ENCODE results near the gene SCNN1A. TPM values are rescaled to one million over a fixed set of nuclear protein-coding genes. Genes with fewer than 3 reads are reported as not detected.

Gene SCNN1A
- total and polyA plus RNA-seq, 2 donors (not counting 1 experiment from before 2014, with no cell fraction given), result 0.20 TPM; not detected in 1

DNA sequence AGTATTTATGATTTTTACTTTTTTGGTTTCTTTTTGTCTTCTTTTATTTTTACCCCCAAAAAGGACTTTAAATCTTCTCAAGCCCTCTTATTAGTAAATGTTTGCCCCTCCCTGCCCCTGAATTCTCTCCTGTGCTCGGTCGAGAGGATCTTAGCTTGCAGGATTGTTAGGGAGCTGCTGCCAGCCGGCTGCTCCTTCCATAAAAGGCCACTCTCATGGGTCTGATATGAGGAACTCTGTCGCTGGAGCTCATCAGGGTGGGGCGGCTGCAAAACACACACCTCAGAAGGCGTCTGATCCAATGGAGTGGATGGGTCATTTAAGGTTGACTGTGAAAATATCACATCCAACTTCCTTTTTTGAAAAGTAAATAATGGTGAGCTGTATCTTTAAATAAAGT, 17.1 kb upstream of the SCNN1A start:
- WGBS (ENCODE audit: insufficient coverage), result no CpG with 5 or more reads among the region's 6 CpGs
- peaks cover 26% of the 10 kb centered on the region for H3K27me3 Mint-ChIP-seq

DNA sequence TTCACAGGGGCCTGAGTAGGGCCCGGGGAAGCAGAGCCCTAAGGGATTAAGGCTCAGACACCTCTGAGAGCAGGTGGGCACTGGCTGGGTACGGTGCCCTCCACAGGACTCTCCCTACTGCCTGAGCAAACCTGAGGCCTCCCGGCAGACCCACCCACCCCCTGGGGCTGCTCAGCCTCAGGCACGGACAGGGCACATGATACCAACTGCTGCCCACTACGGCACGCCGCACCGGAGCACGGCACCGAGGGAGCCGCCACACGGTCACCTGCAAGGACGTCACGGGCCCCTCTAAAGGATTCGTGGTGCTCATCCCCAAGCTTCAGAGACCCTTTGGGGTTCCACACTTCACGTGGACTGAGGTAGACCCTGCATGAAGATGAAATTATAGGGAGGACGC, 15.7 kb upstream of the SCNN1A start:
- Mint-ChIP-seq H3K27ac (no peak overlapping the region), H3K27me3 (peaks cover 34% of the 10 kb centered on the region), H3K9me3 (ENCODE audit: insufficient read depth) (no peaks in the 10 kb centered on the region), H3K4me1 (no peaks in the 10 kb centered on the region), H3K4me3 (no peak overlapping the region)
- CTCF ChIA-PET, result no interaction called here
- Histone ChIP-seq H2AFZ (ENCODE audit: insufficient read depth, low read depth, low read length, poor library complexity, severe bottlenecking) (no peak overlapping the region), H4K20me1 (ENCODE audit: control insufficient read depth, insufficient read depth, low read length, poor library complexity, severe bottlenecking) (no peaks in the 10 kb centered on the region), H3K4me2 (replicated peaks; ENCODE audit: low read depth, low read length, poor library complexity, severe bottlenecking) (no peak overlapping the region), H3K27me3 (replicated peaks in 1 of 4; ENCODE audit: control extremely low read depth in 1 of 4, control insufficient read depth in 3 of 4, insufficient read depth in 4 of 4, low read length in 3 of 4) (peaks cover 0 to 14% (median 0%) of the 10 kb centered on the region in 4 experiments), H3K4me3 (ENCODE audit: control extremely low read depth in 1 of 5, extremely low read depth in 1 of 5, insufficient read depth in 1 of 5, low read depth in 2 of 5, low read length in 4 of 5) (no peak overlapping the region), H3K4me1 (ENCODE audit: control insufficient read depth in 2 of 2, insufficient read depth in 2 of 2, low read length in 2 of 2) (no peaks in the 10 kb centered on the region), H3K79me2 (ENCODE audit: control insufficient read depth, insufficient read depth, low read length) (no peaks in the 10 kb centered on the region), H3K27ac (ENCODE audit: low read length in 2 of 2) (no peak overlapping the region), H3K9me3 (ENCODE audit: control extremely low read depth in 1 of 3, control insufficient read depth in 2 of 3, insufficient read depth in 1 of 3, low read length in 2 of 3) (peaks cover 0 to 1% (median 0%) of the 10 kb centered on the region in 3 donors), H3K36me3 (replicated peaks in 1 of 2; ENCODE audit: control extremely low read depth in 1 of 2, control insufficient read depth in 1 of 2, extremely low read depth in 1 of 2, insufficient read depth in 2 of 2, low read length in 1 of 2) (no peaks in the 10 kb centered on the region), H3K9ac (ENCODE audit: low read length) (no peak overlapping the region)
- intact Hi-C loops (cut with micrococcal nuclease), result no loop called here
- POLR2A ChIA-PET, result no interaction called here
- ATAC-seq (ENCODE audit: low read depth), result no peak
- TF ChIP-seq, protein P1, sequence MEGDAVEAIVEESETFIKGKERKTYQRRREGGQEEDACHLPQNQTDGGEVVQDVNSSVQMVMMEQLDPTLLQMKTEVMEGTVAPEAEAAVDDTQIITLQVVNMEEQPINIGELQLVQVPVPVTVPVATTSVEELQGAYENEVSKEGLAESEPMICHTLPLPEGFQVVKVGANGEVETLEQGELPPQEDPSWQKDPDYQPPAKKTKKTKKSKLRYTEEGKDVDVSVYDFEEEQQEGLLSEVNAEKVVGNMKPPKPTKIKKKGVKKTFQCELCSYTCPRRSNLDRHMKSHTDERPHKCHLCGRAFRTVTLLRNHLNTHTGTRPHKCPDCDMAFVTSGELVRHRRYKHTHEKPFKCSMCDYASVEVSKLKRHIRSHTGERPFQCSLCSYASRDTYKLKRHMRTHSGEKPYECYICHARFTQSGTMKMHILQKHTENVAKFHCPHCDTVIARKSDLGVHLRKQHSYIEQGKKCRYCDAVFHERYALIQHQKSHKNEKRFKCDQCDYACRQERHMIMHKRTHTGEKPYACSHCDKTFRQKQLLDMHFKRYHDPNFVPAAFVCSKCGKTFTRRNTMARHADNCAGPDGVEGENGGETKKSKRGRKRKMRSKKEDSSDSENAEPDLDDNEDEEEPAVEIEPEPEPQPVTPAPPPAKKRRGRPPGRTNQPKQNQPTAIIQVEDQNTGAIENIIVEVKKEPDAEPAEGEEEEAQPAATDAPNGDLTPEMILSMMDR (IDR thresholded peaks at IDR 0.05), result no peak
- TF ChIP-seq EZH2 (IDR thresholded peaks at IDR 0.05; ENCODE audit: borderline replicate concordance, insufficient read depth, low read depth, low read length, poor library complexity, severe bottlenecking), result no peak
- DNase-seq, result no peak
- 93% methylated on average over 14 of the region's 17 CpGs for WGBS (ENCODE audit: insufficient coverage)

More for the DNA sequence above, 17.1 kb upstream of the SCNN1A start:
- intact Hi-C loops (cut with micrococcal nuclease), result no loop called here
- Histone ChIP-seq H3K9me3 (ENCODE audit: control extremely low read depth in 1 of 3, control insufficient read depth in 2 of 3, insufficient read depth in 1 of 3, low read length in 2 of 3) (peaks cover 0 to 1% (median 0%) of the 10 kb centered on the region in 3 donors), H3K9ac (ENCODE audit: low read length) (no peak overlapping the region), H3K4me1 (ENCODE audit: control insufficient read depth in 2 of 2, insufficient read depth in 2 of 2, low read length in 2 of 2) (no peaks in the 10 kb centered on the region), H4K20me1 (ENCODE audit: control insufficient read depth, insufficient read depth, low read length, poor library complexity, severe bottlenecking) (no peaks in the 10 kb centered on the region), H3K4me3 (ENCODE audit: control extremely low read depth in 1 of 5, extremely low read depth in 1 of 5, insufficient read depth in 1 of 5, low read depth in 2 of 5, low read length in 4 of 5) (no peak overlapping the region), H3K36me3 (replicated peaks in 1 of 2; ENCODE audit: control extremely low read depth in 1 of 2, control insufficient read depth in 1 of 2, extremely low read depth in 1 of 2, insufficient read depth in 2 of 2, low read length in 1 of 2) (no peaks in the 10 kb centered on the region), H2AFZ (ENCODE audit: insufficient read depth, low read depth, low read length, poor library complexity, severe bottlenecking) (no peak overlapping the region), H3K79me2 (ENCODE audit: control insufficient read depth, insufficient read depth, low read length) (no peaks in the 10 kb centered on the region), H3K27ac (ENCODE audit: low read length in 2 of 2) (no peak overlapping the region), H3K27me3 (replicated peaks in 1 of 4; ENCODE audit: control extremely low read depth in 1 of 4, control insufficient read depth in 3 of 4, insufficient read depth in 4 of 4, low read length in 3 of 4) (peaks cover 0 to 12% (median 0%) of the 10 kb centered on the region in 4 experiments), H3K4me2 (replicated peaks; ENCODE audit: low read depth, low read length, poor library complexity, severe bottlenecking) (no peak overlapping the region)
- TF ChIP-seq, protein P1 (IDR thresholded peaks at IDR 0.05), result no peak
- TF ChIP-seq EZH2 (IDR thresholded peaks at IDR 0.05; ENCODE audit: borderline replicate concordance, insufficient read depth, low read depth, low read length, poor library complexity, severe bottlenecking), result no peak
- no peak overlapping the region for H3K4me3 Mint-ChIP-seq
- H3K9me3 Mint-ChIP-seq (ENCODE audit: insufficient read depth), result no peaks in the 10 kb centered on the region
- no peak overlapping the region for H3K27ac Mint-ChIP-seq
- DNase-seq (no peak), ATAC-seq (ENCODE audit: low read depth) (no peak)
- H3K4me1 Mint-ChIP-seq, result no peaks in the 10 kb centered on the region
- POLR2A ChIA-PET, result no interaction called here
- CTCF ChIA-PET, result interaction anchor here (0.6 kb wide), 1 partner anchor 114 kb away, joined by 3 read pairs; no protein-coding TSS in a partner anchor

All from B cell (primary cell).